Right lung (tissue), 5 donors: Measurements from ENCODE around the gene WDR72. TPM values are rescaled to one million over a fixed set of nuclear protein-coding genes. Genes with fewer than 3 reads are reported as not detected.

ENCODE experiments used
- DNase-seq, 2 donors: peaks; one replicate each; pipeline ENCODE4 v3.0.0-alpha.2; 2013
- polyA plus RNA-seq, 5 donors: library from polyadenylated mRNA; unstranded; fragments of 120-200 nt; gene quantifications; one replicate each; pipeline versions ENCODE4 v1.2.1 to v1.2.3, GENCODE V29; 2013; ENCODE audit warnings: inconsistent platforms in 1 of 5, low replicate concordance in 1 of 5; ENCODE audit not compliant: insufficient read length in 5 of 5, insufficient read depth in 1 of 5

WDR72 gene
- polyA plus RNA-seq, 5 donors = 2.5 to 5.3 (median 3.6) TPM

DNA sequence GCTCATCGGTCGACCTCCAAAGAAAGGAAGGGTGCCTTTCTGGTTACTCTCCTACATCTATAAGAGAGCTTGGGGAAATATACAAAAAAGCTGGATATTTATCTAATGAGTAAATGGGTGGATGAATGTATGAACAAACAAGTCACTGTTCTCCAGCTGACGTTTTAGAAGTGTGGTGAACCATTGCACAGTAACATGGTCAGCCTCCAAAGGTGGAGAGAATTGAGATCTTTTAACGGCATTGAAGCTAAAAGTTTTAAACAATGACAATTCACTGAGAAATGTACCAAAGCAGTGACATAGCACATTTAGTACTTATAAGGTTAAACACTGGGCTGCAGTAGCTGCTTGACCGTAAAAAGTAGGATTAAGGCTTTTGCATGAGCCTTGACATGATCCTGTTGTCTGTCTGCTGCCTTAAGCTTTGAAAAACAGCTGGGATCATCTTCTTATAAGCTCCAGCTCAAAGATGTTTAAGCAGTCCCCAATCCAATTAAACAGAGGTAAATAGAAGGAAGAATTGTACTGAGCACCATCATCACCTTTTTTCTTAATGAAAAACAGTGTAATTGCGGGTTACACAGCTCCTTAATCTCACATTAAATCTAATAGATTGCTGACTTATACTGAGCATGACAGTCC, 222.9 kb downstream of the WDR72 start:
- no peak for DNase-seq

GRCh38 chr15:53535886-53536285, 223.6 kb downstream of the WDR72 start:
- no peak for DNase-seq

- no peak for DNase-seq
Observed at GRCh38 chr15:53534105-53534839, 225.2 kb downstream of the WDR72 start.

GRCh38 chr15:53530761-53531160, 228.7 kb downstream of the WDR72 start:
- peak in 1 of 2 donors; percentile 31 for DNase-seq

GRCh38 chr15:53527996-53528395, 231.5 kb downstream of the WDR72 start:
- no peak for DNase-seq

DNA sequence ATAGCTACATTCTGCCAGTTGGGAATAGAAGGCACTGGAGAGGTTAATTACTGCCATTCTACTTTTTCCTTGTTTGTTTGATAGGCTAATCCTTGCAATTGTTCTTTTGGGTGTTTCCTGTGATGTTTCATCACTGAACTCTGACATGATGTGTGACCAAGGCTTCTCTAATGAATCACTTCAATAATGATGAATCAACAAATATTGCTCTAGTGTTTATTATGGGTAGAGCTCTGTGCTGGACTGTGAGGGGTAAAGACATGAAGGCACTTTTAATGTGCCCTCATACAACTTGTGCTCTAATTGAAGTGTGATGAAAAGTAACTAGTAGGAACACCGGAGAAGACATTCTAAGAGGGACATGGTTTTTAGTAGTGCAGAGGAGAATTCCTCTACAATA, 233.6 kb downstream of the WDR72 start:
- no peak for DNase-seq

- no peak for DNase-seq
Observed at GRCh38 chr15:53522991-53523390, 236.5 kb downstream of the WDR72 start.

DNA sequence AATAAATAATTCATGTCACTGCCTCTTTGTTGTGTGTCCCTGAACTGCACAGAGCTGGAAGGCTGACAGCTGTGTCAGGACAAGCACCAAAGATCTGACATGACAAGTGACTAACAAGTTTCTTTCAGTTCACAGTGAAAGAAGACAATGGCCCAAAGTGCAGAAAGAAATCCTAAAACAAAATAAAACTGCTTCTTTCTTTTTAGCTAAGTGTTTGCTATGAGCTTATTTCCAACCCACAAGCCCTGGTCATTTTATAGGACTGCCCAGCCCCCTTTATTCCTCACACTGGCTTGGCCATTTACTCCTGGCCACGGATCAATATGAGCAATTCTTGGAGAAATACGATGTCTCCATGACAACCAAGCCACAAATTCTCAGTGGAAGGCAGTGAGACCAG, 238.5 kb downstream of the WDR72 start:
- DNase-seq = no peak

GRCh38 chr15:53513431-53513830, 246.0 kb downstream of the WDR72 start:
- no peak for DNase-seq

DNA sequence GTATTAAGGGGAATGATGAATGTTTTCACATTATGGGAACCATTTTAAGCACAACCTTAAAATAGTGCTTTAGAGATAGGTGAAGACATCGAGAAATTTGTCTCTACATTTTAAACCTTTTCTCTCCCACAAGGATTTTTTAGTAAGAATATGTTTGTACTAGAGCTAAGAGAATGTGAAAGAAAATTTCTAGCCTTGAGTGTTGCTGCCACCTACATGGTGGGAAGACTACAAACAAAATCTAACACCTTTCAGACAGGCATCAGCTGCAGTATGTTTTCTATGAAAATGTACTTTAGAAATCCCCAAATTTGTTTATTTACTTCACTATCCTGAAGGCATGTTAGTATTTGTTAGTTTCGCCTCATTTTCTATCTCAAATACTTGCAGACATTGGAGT, 247.4 kb downstream of the WDR72 start:
- no peak for DNase-seq

DNA sequence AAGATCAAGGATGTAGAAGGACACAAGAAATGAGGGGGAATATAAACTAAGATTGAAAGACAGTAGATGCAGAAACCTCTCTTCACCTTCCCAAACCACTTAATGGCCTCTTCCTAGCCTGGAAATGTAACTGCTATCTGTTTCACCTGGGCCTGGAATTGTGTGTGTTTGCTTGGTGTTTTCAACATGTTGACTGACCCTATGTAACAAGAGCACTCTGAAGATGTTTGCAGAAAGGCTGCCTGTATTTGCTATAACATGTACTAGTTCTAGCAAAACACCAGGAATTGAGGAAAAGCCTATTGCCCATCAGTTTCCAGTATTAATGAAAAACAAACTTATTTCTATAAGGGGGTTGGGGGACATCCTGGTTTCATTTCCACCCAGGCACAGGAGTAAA, 248.3 kb downstream of the WDR72 start:
- DNase-seq = no peak

DNA sequence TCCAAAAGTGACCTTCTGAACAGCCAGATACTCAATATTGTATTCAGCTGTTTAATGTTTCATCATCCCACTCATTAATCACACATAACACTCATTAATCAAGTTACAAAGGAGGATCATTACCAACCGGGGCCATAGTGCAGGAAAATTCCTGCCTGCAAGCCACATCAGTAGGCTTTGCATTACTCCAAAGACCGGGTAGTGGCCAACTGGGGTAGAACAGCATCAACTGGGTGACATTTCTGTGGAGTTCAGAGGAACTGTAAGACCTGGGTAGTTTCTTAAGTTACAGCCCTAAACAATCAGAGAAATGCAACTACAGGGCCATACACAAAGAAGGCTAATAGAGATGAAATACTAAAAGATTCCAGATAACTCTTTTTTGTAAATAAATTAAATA, 253.1 kb downstream of the WDR72 start:
- no peak for DNase-seq

DNA sequence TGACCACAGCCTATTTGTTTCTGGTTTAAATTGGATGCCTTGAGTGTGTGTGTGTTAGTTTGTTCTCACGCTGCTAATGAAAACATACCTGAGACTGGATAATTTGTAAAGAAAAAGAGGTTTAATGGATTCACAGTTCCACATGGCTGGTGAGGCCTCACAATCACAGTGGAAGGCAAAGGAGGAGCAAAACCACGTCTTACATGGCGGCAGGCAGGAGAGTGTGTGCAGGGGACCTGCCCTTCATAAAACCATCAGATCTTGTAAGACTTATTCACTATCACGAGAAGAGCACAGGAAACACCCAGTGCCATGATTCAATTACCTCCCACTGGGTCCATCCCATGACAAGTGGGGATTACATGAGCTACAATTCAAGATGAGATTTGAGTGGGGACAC, 260.5 kb downstream of the WDR72 start:
- DNase-seq = no peak

GRCh38 chr15:53490341-53490740, 269.1 kb downstream of the WDR72 start:
- DNase-seq = no peak

- no peak for DNase-seq
Observed at GRCh38 chr15:53482055-53482454, 277.4 kb downstream of the WDR72 start.

- DNase-seq = no peak
Observed at GRCh38 chr15:53477981-53478766, 281.3 kb downstream of the WDR72 start.

DNA sequence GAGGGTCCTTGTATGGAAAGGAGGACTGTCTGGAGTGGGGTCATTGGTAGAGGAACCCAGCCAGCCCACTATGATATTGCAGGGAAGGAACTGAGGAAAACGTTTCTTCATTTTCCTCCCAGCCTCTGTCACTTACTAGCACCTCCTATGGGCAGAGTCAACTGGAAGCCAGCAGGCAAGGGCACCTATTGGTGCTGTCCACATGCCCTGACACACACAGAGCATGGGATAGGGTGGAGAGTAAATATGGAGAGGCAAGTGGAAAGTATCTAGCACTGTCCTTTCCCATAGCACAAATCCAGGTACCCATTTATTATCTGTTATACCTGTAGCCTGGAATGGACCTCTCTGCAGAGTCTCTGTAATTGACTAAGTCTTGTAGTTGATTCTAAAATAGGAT, 285.6 kb downstream of the WDR72 start:
- no peak for DNase-seq

GRCh38 chr15:53473435-53473834, 286.0 kb downstream of the WDR72 start:
- DNase-seq = no peak

DNA sequence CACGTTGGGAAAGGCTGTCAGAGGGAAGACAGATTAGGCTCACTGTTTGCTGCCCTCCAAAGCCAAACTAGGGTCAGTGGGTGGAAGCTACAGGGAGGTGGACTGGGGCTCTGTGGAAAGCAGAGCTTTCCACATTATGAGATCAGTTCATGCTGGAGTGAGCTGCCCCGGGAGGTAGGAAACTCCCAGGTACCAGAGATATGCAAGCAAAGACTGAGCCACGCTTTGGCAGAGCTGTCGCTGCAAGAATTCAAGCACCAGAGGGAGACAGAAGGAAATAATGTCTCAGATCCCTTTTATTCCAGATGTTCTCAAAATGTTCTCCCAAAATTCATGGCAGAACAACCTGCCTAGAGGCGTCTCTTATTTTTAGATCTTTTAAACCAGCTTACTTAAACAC, 286.6 kb downstream of the WDR72 start:
- no peak for DNase-seq

DNA sequence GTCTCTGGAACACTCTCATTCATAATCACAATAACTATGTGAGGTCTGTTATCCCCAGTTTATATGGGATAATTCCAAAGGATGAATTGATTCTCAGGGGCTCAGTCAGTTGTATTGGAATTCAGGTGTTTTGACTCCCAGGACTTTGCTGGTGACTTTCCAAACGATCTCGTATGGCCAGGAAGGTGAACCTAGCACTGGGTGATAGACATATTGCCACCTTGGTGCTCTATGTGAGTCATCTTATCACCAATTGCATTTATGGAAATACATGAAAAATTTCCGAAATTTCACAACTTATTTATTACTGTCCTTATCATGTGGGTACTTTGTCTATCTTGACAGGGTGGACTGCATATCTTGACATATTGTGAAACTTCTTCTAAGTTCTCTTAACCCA, 287.3 kb downstream of the WDR72 start:
- DNase-seq = no peak

DNA sequence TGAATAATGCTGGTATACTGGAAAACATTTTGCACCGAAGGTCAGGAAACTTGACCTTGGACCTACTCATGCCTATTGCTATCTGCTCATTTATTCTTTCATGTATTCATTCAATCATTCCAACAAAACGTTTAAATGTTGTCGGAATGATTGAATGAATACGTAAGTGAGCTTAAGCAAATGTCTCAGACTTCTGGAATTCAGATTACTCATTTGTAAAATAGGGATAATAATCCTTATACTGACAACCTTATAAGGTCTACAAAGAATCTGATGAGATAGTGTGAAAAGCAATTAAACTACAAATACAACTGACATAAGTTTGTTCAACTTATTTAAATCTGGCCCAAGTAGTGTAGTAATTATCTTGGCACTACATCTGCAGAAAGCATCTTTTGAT, 288.7 kb downstream of the WDR72 start:
- no peak for DNase-seq

- no peak for DNase-seq
Observed at GRCh38 chr15:53469422-53469821, 290.0 kb downstream of the WDR72 start.
